ENCODE measurements around the gene C2orf74. TPM values are rescaled to one million over a fixed set of nuclear protein-coding genes. Genes with fewer than 3 reads are reported as not detected.
"Not testable (repeated sequence)": the region's sequence is repeated elsewhere in the genome, so short reads cannot be mapped to it uniquely, and the experiment has no call there.

C2orf74 gene
- total RNA-seq, 2 experiments from 2014 or later = 10.0 to 14.2 TPM

- CTCF ChIA-PET = interaction anchor here (0.7 to 1.8 kb wide), 4 partner anchors 10 to 392 kb away, joined by 3 to 8 read pairs (median 3); no protein-coding TSS in a partner anchor
- POLR2A ChIA-PET = interaction anchor here (1.7 kb wide), 1 partner anchor 31 kb away, joined by 9 read pairs; no protein-coding TSS in a partner anchor
- no peak for ATAC-seq
- H3K9me3 Mint-ChIP-seq (ENCODE audit: low read depth) = no peaks in the 10 kb centered on the region
- H3K4me3 Mint-ChIP-seq = peak overlapping the region; percentile 98
- H3K36me3 Mint-ChIP-seq (ENCODE audit: low read depth) = peaks cover 12% of the 10 kb centered on the region
- H3K27ac Mint-ChIP-seq = no peak overlapping the region
- no peaks in the 10 kb centered on the region for H3K27me3 Mint-ChIP-seq
- intact Hi-C loops (cut with DNase I, micrococcal nuclease) = loop anchor here (1.0 to 2.0 kb wide), 6 partner anchors 31 to 548 kb away; partner anchors contain the start of genes PEX13 (in 2 of the 2), PAPOLG (in 1 of the 2) and XPO1 (in 1 of the 2)
- DNase-seq = no peak
- H3K4me1 Mint-ChIP-seq = peaks cover 4% of the 10 kb centered on the region
Observed at GRCh38 chr2:61145990-61146389, 16.0 kb upstream of the C2orf74 start.

- DNase-seq; H3K9me3 Mint-ChIP-seq (ENCODE audit: low read depth); H3K27ac Mint-ChIP-seq; ATAC-seq; H3K4me3 Mint-ChIP-seq; H3K27me3 Mint-ChIP-seq; H3K4me1 Mint-ChIP-seq; intact Hi-C loops (cut with DNase I, micrococcal nuclease); POLR2A ChIA-PET: not testable (repeated sequence)
- peaks cover 16% of the 10 kb centered on the region for H3K36me3 Mint-ChIP-seq (ENCODE audit: low read depth)
- CTCF ChIA-PET = interaction anchor here (0.6 kb wide), 1 partner anchor 1690 kb away, joined by 3 read pairs; no protein-coding TSS in a partner anchor
Observed at GRCh38 chr2:61148091-61148490, 13.9 kb upstream of the C2orf74 start.

GRCh38 chr2:61149074-61149473 is 12.9 kb upstream of the C2orf74 start:
- CTCF ChIA-PET = no interaction called here
- intact Hi-C loops (cut with DNase I, micrococcal nuclease) = no loop called here
- ATAC-seq = no peak
- POLR2A ChIA-PET = no interaction called here
- Mint-ChIP-seq H3K36me3 (ENCODE audit: low read depth) (peaks cover 16% of the 10 kb centered on the region), H3K4me3 (no peak overlapping the region), H3K27me3 (no peaks in the 10 kb centered on the region), H3K4me1 (peaks cover 4% of the 10 kb centered on the region), H3K27ac (no peak overlapping the region), H3K9me3 (ENCODE audit: low read depth) (no peaks in the 10 kb centered on the region)
- DNase-seq = no peak

- H3K27ac Mint-ChIP-seq = no peak overlapping the region
- H3K27me3 Mint-ChIP-seq = no peaks in the 10 kb centered on the region
- no peaks in the 10 kb centered on the region for H3K4me1 Mint-ChIP-seq
- no peak for ATAC-seq
- intact Hi-C loops (cut with DNase I, micrococcal nuclease) = no loop called here
- no peak overlapping the region for H3K4me3 Mint-ChIP-seq
- DNase-seq = no peak
- no peaks in the 10 kb centered on the region for H3K9me3 Mint-ChIP-seq (ENCODE audit: low read depth)
- CTCF ChIA-PET = interaction anchor here (0.9 kb wide), 1 partner anchor 16 kb away, joined by 3 read pairs; no protein-coding TSS in a partner anchor
- POLR2A ChIA-PET = interaction anchor here (0.5 to 0.6 kb wide), 2 partner anchors 59 to 97 kb away, joined by 3 to 8 read pairs; no protein-coding TSS in a partner anchor
- H3K36me3 Mint-ChIP-seq (ENCODE audit: low read depth) = peaks cover 16% of the 10 kb centered on the region
Observed at GRCh38 chr2:61151436-61151835, 10.6 kb upstream of the C2orf74 start.

- Mint-ChIP-seq H3K27me3 (no peaks in the 10 kb centered on the region), H3K4me1 (peaks cover 1% of the 10 kb centered on the region), H3K9me3 (ENCODE audit: low read depth) (peaks cover 5% of the 10 kb centered on the region), H3K36me3 (ENCODE audit: low read depth) (peaks cover 35% of the 10 kb centered on the region), H3K4me3 (no peak overlapping the region), H3K27ac (no peak overlapping the region)
- intact Hi-C loops (cut with DNase I, micrococcal nuclease) = no loop called here
- POLR2A ChIA-PET = no interaction called here
- CTCF ChIA-PET = interaction anchor here (0.7 kb wide), 1 partner anchor 17 kb away, joined by 3 read pairs; no protein-coding TSS in a partner anchor
- no peak for DNase-seq
- ATAC-seq = no peak
Observed at GRCh38 chr2:61157371-61158003, 4.5 kb upstream of the C2orf74 start.

- Mint-ChIP-seq H3K9me3 (ENCODE audit: low read depth) (peaks cover 5% of the 10 kb centered on the region), H3K27me3 (no peaks in the 10 kb centered on the region), H3K4me3 (no peak overlapping the region), H3K36me3 (ENCODE audit: low read depth) (peaks cover 42% of the 10 kb centered on the region), H3K4me1 (peaks cover 1% of the 10 kb centered on the region), H3K27ac (no peak overlapping the region)
- ChIA-PET POLR2A (no interaction called here), CTCF (no interaction called here)
- ATAC-seq (no peak), DNase-seq (no peak)
- intact Hi-C loops (cut with DNase I, micrococcal nuclease) = no loop called here
Observed at GRCh38 chr2:61158356-61158955, 3.5 kb upstream of the C2orf74 start.

GRCh38 chr2:61162721-61163120 is 733 bp downstream of the C2orf74 start:
- Mint-ChIP-seq H3K9me3 (ENCODE audit: low read depth) (peaks cover 3% of the 10 kb centered on the region), H3K4me3 (no peak overlapping the region), H3K36me3 (ENCODE audit: low read depth) (peaks cover 48% of the 10 kb centered on the region), H3K27ac (no peak overlapping the region), H3K4me1 (peaks cover 1% of the 10 kb centered on the region), H3K27me3 (no peaks in the 10 kb centered on the region)
- ChIA-PET CTCF (interaction anchor here (0.6 to 0.7 kb wide), 3 partner anchors 11 to 757 kb away, joined by 3 to 4 read pairs (median 3); no protein-coding TSS in a partner anchor), POLR2A (no interaction called here)
- intact Hi-C loops (cut with DNase I, micrococcal nuclease) = no loop called here
- DNase-seq = no peak
- ATAC-seq = no peak

GRCh38 chr2:61165082-61165481 is 3.1 kb downstream of the C2orf74 start:
- ATAC-seq; H3K4me3 Mint-ChIP-seq; H3K9me3 Mint-ChIP-seq (ENCODE audit: low read depth); H3K27ac Mint-ChIP-seq; DNase-seq; H3K4me1 Mint-ChIP-seq; POLR2A ChIA-PET; intact Hi-C loops (cut with DNase I, micrococcal nuclease); H3K27me3 Mint-ChIP-seq: not testable (repeated sequence)
- CTCF ChIA-PET = interaction anchor here (0.7 kb wide), 1 partner anchor 291 kb away, joined by 3 read pairs; no protein-coding TSS in a partner anchor
- peaks cover 34% of the 10 kb centered on the region for H3K36me3 Mint-ChIP-seq (ENCODE audit: low read depth)

- POLR2A ChIA-PET = no interaction called here
- CTCF ChIA-PET = no interaction called here
Observed at GRCh38 chr2:61165946-61166345, 4.0 kb downstream of the C2orf74 start.

GRCh38 chr2:61167579-61167978 is 5.6 kb downstream of the C2orf74 start:
- POLR2A ChIA-PET = no interaction called here
- intact Hi-C loops (cut with DNase I, micrococcal nuclease) = no loop called here
- H3K4me3 Mint-ChIP-seq = no peak overlapping the region
- H3K27ac Mint-ChIP-seq = no peak overlapping the region
- H3K36me3 Mint-ChIP-seq (ENCODE audit: low read depth) = peaks cover 28% of the 10 kb centered on the region
- no peaks in the 10 kb centered on the region for H3K9me3 Mint-ChIP-seq (ENCODE audit: low read depth)
- no peaks in the 10 kb centered on the region for H3K27me3 Mint-ChIP-seq
- no peak for DNase-seq
- no peaks in the 10 kb centered on the region for H3K4me1 Mint-ChIP-seq
- ATAC-seq = no peak
- CTCF ChIA-PET = no interaction called here

More at GRCh38 chr2:61165946-61166345, 4.0 kb downstream of the C2orf74 start:
- peaks cover 1% of the 10 kb centered on the region for H3K4me1 Mint-ChIP-seq
- H3K27me3 Mint-ChIP-seq = no peaks in the 10 kb centered on the region
- no peaks in the 10 kb centered on the region for H3K9me3 Mint-ChIP-seq (ENCODE audit: low read depth)
- DNase-seq (no peak), ATAC-seq (no peak)
- peaks cover 31% of the 10 kb centered on the region for H3K36me3 Mint-ChIP-seq (ENCODE audit: low read depth)
- H3K4me3 Mint-ChIP-seq = no peak overlapping the region
- intact Hi-C loops (cut with DNase I, micrococcal nuclease) = no loop called here
- no peak overlapping the region for H3K27ac Mint-ChIP-seq

- ATAC-seq (no peak), DNase-seq (no peak)
- Mint-ChIP-seq H3K27ac (no peak overlapping the region), H3K36me3 (ENCODE audit: low read depth) (peaks cover 4% of the 10 kb centered on the region), H3K4me1 (peaks cover 8% of the 10 kb centered on the region), H3K9me3 (ENCODE audit: low read depth) (no peaks in the 10 kb centered on the region), H3K4me3 (no peak overlapping the region), H3K27me3 (no peaks in the 10 kb centered on the region)
- intact Hi-C loops (cut with DNase I, micrococcal nuclease) = loop anchor here (10.0 kb wide), 2 partner anchors 368 to 1022 kb away; partner anchors contain the start of gene B3GNT2 (in 1 of the 2)
- CTCF ChIA-PET = no interaction called here
- POLR2A ChIA-PET = no interaction called here
Observed at GRCh38 chr2:61172671-61173070, 10.7 kb downstream of the C2orf74 start.

- Mint-ChIP-seq H3K4me3 (no peak overlapping the region), H3K27ac (no peak overlapping the region), H3K27me3 (no peaks in the 10 kb centered on the region), H3K9me3 (ENCODE audit: low read depth) (no peaks in the 10 kb centered on the region), H3K36me3 (ENCODE audit: low read depth) (peaks cover 3% of the 10 kb centered on the region), H3K4me1 (peaks cover 8% of the 10 kb centered on the region)
- DNase-seq = no peak
- intact Hi-C loops (cut with DNase I, micrococcal nuclease) = loop anchor here (10.0 kb wide), 2 partner anchors 368 to 1022 kb away; partner anchors contain the start of gene B3GNT2 (in 1 of the 2)
- ChIA-PET CTCF (no interaction called here), POLR2A (no interaction called here)
- ATAC-seq = no peak
Observed at GRCh38 chr2:61173116-61173515, 11.1 kb downstream of the C2orf74 start.
